NOMO-1 treated with dmso at 0.1 percent for 144 hours (cell line): Measurements from ENCODE around the gene GABRG2.

Experiments
- DNase-seq: peaks from one replicate; lab custom pipeline; 2025; ENCODE audit not compliant: unreplicated experiment; lab: John Stamatoyannopoulos, UW

The GABRG2 gene

DNA sequence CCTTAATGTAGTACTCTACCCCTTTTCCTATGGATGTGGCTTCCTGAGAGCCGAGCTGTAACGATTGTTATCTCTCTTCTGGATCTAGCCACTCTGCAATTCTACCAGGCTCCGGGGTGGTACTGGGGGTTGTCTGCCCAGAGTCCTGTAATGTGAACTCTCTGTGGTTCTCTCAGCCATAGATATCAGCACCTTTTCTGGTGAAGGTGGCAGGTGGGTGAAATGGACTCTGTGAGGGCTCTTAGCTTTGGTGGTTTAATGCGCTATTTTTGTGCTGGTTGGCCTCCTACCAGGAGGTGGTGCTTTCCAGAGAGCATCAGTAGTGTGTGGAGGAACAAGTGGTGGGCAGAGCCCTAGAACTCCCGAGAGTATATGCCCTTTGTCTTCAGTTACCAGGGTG is 122.1 kb downstream of the GABRG2 start:
- DNase-seq = no peak

- DNase-seq = no peak
These were observed 125.4 kb downstream of the GABRG2 start for GRCh38 chr5:162193012-162193411.

DNA sequence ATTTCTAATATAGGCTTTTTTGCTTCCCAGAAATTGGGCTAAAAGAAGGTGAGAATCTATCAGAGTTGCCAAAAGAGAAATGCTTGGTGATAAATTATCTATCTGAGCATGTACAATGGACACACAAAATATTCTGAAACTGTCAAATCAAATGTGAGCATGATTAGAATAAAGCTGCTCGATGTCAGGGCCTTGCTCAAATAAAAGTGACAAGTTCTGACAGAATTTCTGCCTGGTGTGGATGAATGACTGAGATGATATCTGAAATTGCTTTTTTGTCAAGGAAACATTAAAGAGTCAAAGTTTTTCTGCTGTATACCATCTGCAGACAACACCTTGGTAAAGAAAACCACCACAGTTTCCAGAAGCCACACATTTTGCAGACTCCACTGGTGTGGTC is 128.8 kb downstream of the GABRG2 start:
- no peak for DNase-seq

DNA sequence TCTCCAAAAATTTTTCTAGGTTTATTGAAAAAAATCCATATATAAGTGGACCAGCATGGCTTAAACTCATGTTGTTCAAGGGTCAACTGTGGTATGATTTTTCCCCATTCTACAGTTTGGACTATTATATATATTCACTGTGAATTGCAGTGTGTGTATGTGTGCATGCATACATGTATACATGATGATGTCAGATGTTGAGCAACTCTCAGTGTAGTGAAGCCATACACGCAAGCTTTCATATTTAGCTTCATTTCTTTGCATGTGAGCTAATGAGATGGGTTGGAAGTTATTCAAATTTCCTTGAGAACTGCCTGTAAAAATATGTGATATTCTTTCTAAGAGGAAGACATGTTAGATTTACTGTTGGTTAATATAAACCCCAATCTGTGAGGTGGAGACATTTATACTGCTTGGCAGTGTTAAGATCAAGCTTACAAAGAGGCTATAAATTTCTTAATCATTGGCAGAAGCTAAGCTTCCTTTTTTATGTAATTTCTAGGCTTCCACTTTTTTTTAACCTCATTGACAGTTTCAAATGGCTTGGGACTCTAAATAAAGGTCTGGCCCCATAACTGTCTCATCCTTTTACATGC is 134.8 kb downstream of the GABRG2 start:
- DNase-seq = peak; percentile 20
